IPS DF 19.7 (cell line): ENCODE data around the gene VPS37C.
"Not testable (repeated sequence)": the region's sequence is repeated elsewhere in the genome, so short reads cannot be mapped to it uniquely, and the experiment has no call there.

Experiments used
- DNase-seq: peaks from one replicate; pipeline ENCODE4 v3.0.0-alpha.2; 2013; ENCODE audit warnings: low read depth, low spot score

The VPS37C gene

GRCh38 chr11:61098261-61098660 is 63.0 kb downstream of the VPS37C start:
- DNase-seq, result not testable (repeated sequence)

GRCh38 chr11:61095021-61095420 is 66.2 kb downstream of the VPS37C start:
- DNase-seq, result no peak

- not testable (repeated sequence) for DNase-seq
Observed at GRCh38 chr11:61094167-61094566, 67.1 kb downstream of the VPS37C start.

- no peak for DNase-seq
Observed at GRCh38 chr11:61092908-61093763, 68.1 kb downstream of the VPS37C start.

GRCh38 chr11:61092280-61092766 is 68.9 kb downstream of the VPS37C start:
- no peak for DNase-seq

- no peak for DNase-seq
Observed at GRCh38 chr11:61091373-61092279, 69.6 kb downstream of the VPS37C start.

GRCh38 chr11:61090982-61091372 is 70.2 kb downstream of the VPS37C start:
- DNase-seq, result no peak

- no peak for DNase-seq
Observed at GRCh38 chr11:61090521-61090920, 70.7 kb downstream of the VPS37C start.

- no peak for DNase-seq
Observed at GRCh38 chr11:61089806-61090491, 71.3 kb downstream of the VPS37C start.

- DNase-seq, result no peak
Observed at GRCh38 chr11:61087426-61088119, 73.7 kb downstream of the VPS37C start.

- no peak for DNase-seq
Observed at GRCh38 chr11:61083601-61084147, 77.6 kb downstream of the VPS37C start.

- DNase-seq, result no peak
Observed at GRCh38 chr11:61082931-61083531, 78.2 kb downstream of the VPS37C start.

- no peak for DNase-seq
Observed at GRCh38 chr11:61082062-61082870, 79.0 kb downstream of the VPS37C start.

- DNase-seq, result no peak
Observed at GRCh38 chr11:61080986-61081590, 80.1 kb downstream of the VPS37C start.

GRCh38 chr11:61080526-61080925 is 80.7 kb downstream of the VPS37C start:
- DNase-seq, result no peak
